SK-N-SH treated with all-trans-retinoic acid at 6 μM for 48 hours (cell line): ENCODE results near the gene GNA12.
A peak's percentile ranks its signal among the peaks of the same experiment; 100 is the strongest.
"Not testable (repeated sequence)": the region's sequence is repeated elsewhere in the genome, so short reads cannot be mapped to it uniquely, and the experiment has no call there.

Experiments used
- ATAC-seq: fragments of 200-7000 bp; cut with Tn5 transposase; 3 replicates; pipeline ENCODE4 v1.9.1; 2020; ENCODE audit warnings: mild to moderate bottlenecking, moderate library complexity
- ARNTL ChIP-seq: fragments of 450-650 bp; formaldehyde crosslinking; IDR thresholded peaks from 2 replicates; pipeline ENCODE4 v1.5.0; 2020; ENCODE audit warnings: low read depth, mild to moderate bottlenecking, moderate library complexity, borderline replicate concordance
- BACH2 ChIP-seq: fragments of 250-450 bp; sonication (Bioruptor Pico); IDR thresholded peaks from 2 replicates; pipeline ENCODE4 v1.9.0; 2021; ENCODE audit warnings: mild to moderate bottlenecking, borderline replicate concordance
- CSDC2 ChIP-seq: fragments of 250-450 bp; sonication (Bioruptor Pico); IDR thresholded peaks from 2 replicates; pipeline ENCODE4 v1.5.0; 2020; ENCODE audit warnings: mild to moderate bottlenecking, moderate library complexity
- ESRRG ChIP-seq: fragments of 250-450 bp; sonication (Bioruptor Pico); IDR thresholded peaks from 2 replicates; pipeline ENCODE4 v1.6.1; 2021; ENCODE audit warnings: mild to moderate bottlenecking
- GLIS3 ChIP-seq: fragments of 250-450 bp; sonication (Bioruptor Pico); IDR thresholded peaks from 2 replicates; pipeline ENCODE4 v1.5.0; 2020; ENCODE audit warnings: mild to moderate bottlenecking, moderate library complexity
- ISL1 ChIP-seq: fragments of 250-450 bp; sonication (Bioruptor Pico); IDR thresholded peaks from 2 replicates; pipeline ENCODE4 v2.1.2; 2022; ENCODE audit warnings: mild to moderate bottlenecking, moderate library complexity
- OSR1 ChIP-seq: fragments of 250-450 bp; sonication (Bioruptor Pico); IDR thresholded peaks from 2 replicates; pipeline ENCODE4 v1.8.0; 2022; ENCODE audit warnings: moderate library complexity, mild to moderate bottlenecking, inconsistent platforms
- POU6F1 ChIP-seq: fragments of 250-450 bp; sonication (Bioruptor Pico); IDR thresholded peaks from 2 replicates; pipeline ENCODE4 v1.8.0; 2021; ENCODE audit warnings: low read depth, mild to moderate bottlenecking, moderate library complexity, borderline replicate concordance
- RARB ChIP-seq: fragments of 250-450 bp; sonication (Bioruptor Pico); IDR thresholded peaks from 2 replicates; pipeline ENCODE4 v1.8.0; 2021; ENCODE audit warnings: mild to moderate bottlenecking, moderate library complexity
- SNAI2 ChIP-seq: fragments of 250-450 bp; sonication (Bioruptor Pico); IDR thresholded peaks from 2 replicates; pipeline ENCODE4 v1.5.0; 2020; ENCODE audit warnings: mild to moderate bottlenecking, moderate library complexity
- TCF4 ChIP-seq: fragments of 250-450 bp; sonication (Bioruptor Pico); IDR thresholded peaks from 2 replicates; pipeline ENCODE4 v1.8.0; 2021; ENCODE audit warnings: mild to moderate bottlenecking, moderate library complexity, borderline replicate concordance
- TOX ChIP-seq: fragments of 250-450 bp; sonication (Bioruptor Pico); IDR thresholded peaks from 2 replicates; pipeline ENCODE4 v1.8.0; 2021; ENCODE audit warnings: mild to moderate bottlenecking, moderate library complexity, borderline replicate concordance
- ZC3H10 ChIP-seq: fragments of 250-450 bp; sonication (Bioruptor Pico); IDR thresholded peaks from 2 replicates; pipeline ENCODE4 v1.5.1; 2021; ENCODE audit warnings: mild to moderate bottlenecking, moderate library complexity
- ZFP3 ChIP-seq: fragments of 250-450 bp; sonication (Bioruptor Pico); IDR thresholded peaks from 2 replicates; pipeline ENCODE4 v1.5.0; 2020; ENCODE audit warnings: mild to moderate bottlenecking, moderate library complexity
- ZFP30 ChIP-seq: fragments of 450-650 bp; formaldehyde crosslinking; IDR thresholded peaks from 2 replicates; pipeline ENCODE4 v1.5.0; 2022; ENCODE audit warnings: mild to moderate bottlenecking, moderate library complexity
- ZNF565 ChIP-seq: fragments of 450-650 bp; formaldehyde crosslinking; conservative IDR thresholded peaks from 2 replicates; pipeline ENCODE4 v1.5.0; 2020; ENCODE audit warnings: low read depth, mild to moderate bottlenecking, moderate library complexity
- ZNF70 ChIP-seq: fragments of 450-650 bp; formaldehyde crosslinking; IDR thresholded peaks from 2 replicates; pipeline ENCODE4 v1.5.0; 2020; ENCODE audit warnings: mild to moderate bottlenecking, moderate library complexity
- ZNF8 ChIP-seq: fragments of 450-650 bp; formaldehyde crosslinking; IDR thresholded peaks from 2 replicates; pipeline ENCODE4 v1.5.0; 2020; ENCODE audit warnings: mild to moderate bottlenecking, moderate library complexity
- TF ChIP-seq, protein P1 (sequence below): fragments of 250-450 bp; sonication (Bioruptor Pico); IDR thresholded peaks from 2 replicates; pipeline ENCODE4 v1.5.0; 2020; ENCODE audit warnings: mild to moderate bottlenecking, moderate library complexity
- TF ChIP-seq, protein P2 (sequence below): fragments of 250-450 bp; sonication (Bioruptor Pico); IDR thresholded peaks from 2 replicates; pipeline ENCODE4 v1.5.1; 2020; ENCODE audit warnings: low read depth, mild to moderate bottlenecking, moderate library complexity
- TF ChIP-seq, protein P3 (sequence below): fragments of 250-450 bp; sonication (Bioruptor Pico); IDR thresholded peaks from 2 replicates; pipeline ENCODE4 v1.8.0; 2020; ENCODE audit warnings: mild to moderate bottlenecking, moderate library complexity, borderline replicate concordance

The GNA12 gene

GRCh38 chr7:2753148-2753547 is 91.0 kb downstream of the GNA12 start:
- no peak for ATAC-seq
- TF ChIP-seq ZFP3: no peak
- no peak for TF ChIP-seq ZFP30 (CRISPR knock-in tag)
- no peak for TF ChIP-seq RARB (CRISPR knock-in tag)
- no peak for TF ChIP-seq ZC3H10 (CRISPR knock-in tag)
- TF ChIP-seq ESRRG (CRISPR knock-in tag): no peak
- TF ChIP-seq ZNF70 (CRISPR knock-in tag): no peak
- no peak for TF ChIP-seq POU6F1 (CRISPR knock-in tag)
- no peak for TF ChIP-seq CSDC2 (CRISPR knock-in tag)
- no peak for TF ChIP-seq SNAI2
- no peak for TF ChIP-seq ISL1 (CRISPR knock-in tag)
- TF ChIP-seq, protein P1, sequence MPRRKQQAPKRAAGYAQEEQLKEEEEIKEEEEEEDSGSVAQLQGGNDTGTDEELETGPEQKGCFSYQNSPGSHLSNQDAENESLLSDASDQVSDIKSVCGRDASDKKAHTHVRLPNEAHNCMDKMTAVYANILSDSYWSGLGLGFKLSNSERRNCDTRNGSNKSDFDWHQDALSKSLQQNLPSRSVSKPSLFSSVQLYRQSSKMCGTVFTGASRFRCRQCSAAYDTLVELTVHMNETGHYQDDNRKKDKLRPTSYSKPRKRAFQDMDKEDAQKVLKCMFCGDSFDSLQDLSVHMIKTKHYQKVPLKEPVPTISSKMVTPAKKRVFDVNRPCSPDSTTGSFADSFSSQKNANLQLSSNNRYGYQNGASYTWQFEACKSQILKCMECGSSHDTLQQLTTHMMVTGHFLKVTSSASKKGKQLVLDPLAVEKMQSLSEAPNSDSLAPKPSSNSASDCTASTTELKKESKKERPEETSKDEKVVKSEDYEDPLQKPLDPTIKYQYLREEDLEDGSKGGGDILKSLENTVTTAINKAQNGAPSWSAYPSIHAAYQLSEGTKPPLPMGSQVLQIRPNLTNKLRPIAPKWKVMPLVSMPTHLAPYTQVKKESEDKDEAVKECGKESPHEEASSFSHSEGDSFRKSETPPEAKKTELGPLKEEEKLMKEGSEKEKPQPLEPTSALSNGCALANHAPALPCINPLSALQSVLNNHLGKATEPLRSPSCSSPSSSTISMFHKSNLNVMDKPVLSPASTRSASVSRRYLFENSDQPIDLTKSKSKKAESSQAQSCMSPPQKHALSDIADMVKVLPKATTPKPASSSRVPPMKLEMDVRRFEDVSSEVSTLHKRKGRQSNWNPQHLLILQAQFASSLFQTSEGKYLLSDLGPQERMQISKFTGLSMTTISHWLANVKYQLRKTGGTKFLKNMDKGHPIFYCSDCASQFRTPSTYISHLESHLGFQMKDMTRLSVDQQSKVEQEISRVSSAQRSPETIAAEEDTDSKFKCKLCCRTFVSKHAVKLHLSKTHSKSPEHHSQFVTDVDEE: no peak
- no peak for TF ChIP-seq ARNTL (CRISPR knock-in tag)
- TF ChIP-seq, protein P2, sequence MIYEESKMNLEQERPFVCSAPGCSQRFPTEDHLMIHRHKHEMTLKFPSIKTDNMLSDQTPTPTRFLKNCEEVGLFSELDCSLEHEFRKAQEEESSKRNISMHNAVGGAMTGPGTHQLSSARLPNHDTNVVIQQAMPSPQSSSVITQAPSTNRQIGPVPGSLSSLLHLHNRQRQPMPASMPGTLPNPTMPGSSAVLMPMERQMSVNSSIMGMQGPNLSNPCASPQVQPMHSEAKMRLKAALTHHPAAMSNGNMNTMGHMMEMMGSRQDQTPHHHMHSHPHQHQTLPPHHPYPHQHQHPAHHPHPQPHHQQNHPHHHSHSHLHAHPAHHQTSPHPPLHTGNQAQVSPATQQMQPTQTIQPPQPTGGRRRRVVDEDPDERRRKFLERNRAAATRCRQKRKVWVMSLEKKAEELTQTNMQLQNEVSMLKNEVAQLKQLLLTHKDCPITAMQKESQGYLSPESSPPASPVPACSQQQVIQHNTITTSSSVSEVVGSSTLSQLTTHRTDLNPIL (CRISPR knock-in tag): no peak
- no peak for TF ChIP-seq ZNF565 (CRISPR knock-in tag)
- no peak for TF ChIP-seq GLIS3 (CRISPR knock-in tag)
- TF ChIP-seq TCF4: no peak
- TF ChIP-seq ZNF8 (CRISPR knock-in tag): no peak
- no peak for TF ChIP-seq BACH2 (CRISPR knock-in tag)
- TF ChIP-seq, protein P3, sequence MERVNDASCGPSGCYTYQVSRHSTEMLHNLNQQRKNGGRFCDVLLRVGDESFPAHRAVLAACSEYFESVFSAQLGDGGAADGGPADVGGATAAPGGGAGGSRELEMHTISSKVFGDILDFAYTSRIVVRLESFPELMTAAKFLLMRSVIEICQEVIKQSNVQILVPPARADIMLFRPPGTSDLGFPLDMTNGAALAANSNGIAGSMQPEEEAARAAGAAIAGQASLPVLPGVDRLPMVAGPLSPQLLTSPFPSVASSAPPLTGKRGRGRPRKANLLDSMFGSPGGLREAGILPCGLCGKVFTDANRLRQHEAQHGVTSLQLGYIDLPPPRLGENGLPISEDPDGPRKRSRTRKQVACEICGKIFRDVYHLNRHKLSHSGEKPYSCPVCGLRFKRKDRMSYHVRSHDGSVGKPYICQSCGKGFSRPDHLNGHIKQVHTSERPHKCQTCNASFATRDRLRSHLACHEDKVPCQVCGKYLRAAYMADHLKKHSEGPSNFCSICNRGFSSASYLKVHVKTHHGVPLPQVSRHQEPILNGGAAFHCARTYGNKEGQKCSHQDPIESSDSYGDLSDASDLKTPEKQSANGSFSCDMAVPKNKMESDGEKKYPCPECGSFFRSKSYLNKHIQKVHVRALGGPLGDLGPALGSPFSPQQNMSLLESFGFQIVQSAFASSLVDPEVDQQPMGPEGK (CRISPR knock-in tag): no peak

- ATAC-seq: no peak
- TF ChIP-seq GLIS3 (CRISPR knock-in tag): no peak
- no peak for TF ChIP-seq ISL1 (CRISPR knock-in tag)
- TF ChIP-seq ESRRG (CRISPR knock-in tag): no peak
- no peak for TF ChIP-seq TCF4
- no peak for TF ChIP-seq OSR1 (CRISPR knock-in tag)
- no peak for TF ChIP-seq TOX
Observed at GRCh38 chr7:2751086-2751485, 93.0 kb downstream of the GNA12 start.

- ATAC-seq: peak; percentile 82
- TF ChIP-seq TOX: no peak
- no peak for TF ChIP-seq GLIS3 (CRISPR knock-in tag)
- TF ChIP-seq ZNF565 (CRISPR knock-in tag): no peak
- no peak for TF ChIP-seq ZFP30 (CRISPR knock-in tag)
- TF ChIP-seq ZNF70 (CRISPR knock-in tag): no peak
- no peak for TF ChIP-seq BACH2 (CRISPR knock-in tag)
- TF ChIP-seq ZNF8 (CRISPR knock-in tag): no peak
- TF ChIP-seq RARB (CRISPR knock-in tag): no peak
- TF ChIP-seq, protein P1: no peak
- TF ChIP-seq, protein P2 (CRISPR knock-in tag): no peak
- TF ChIP-seq OSR1 (CRISPR knock-in tag): no peak
- no peak for TF ChIP-seq ESRRG (CRISPR knock-in tag)
- TF ChIP-seq ZFP3: no peak
- TF ChIP-seq, protein P3 (CRISPR knock-in tag): no peak
- TF ChIP-seq CSDC2 (CRISPR knock-in tag): no peak
- TF ChIP-seq, all 23 proteins: peak for 0
Observed at GRCh38 chr7:2750004-2750407, 94.1 kb downstream of the GNA12 start.

DNA sequence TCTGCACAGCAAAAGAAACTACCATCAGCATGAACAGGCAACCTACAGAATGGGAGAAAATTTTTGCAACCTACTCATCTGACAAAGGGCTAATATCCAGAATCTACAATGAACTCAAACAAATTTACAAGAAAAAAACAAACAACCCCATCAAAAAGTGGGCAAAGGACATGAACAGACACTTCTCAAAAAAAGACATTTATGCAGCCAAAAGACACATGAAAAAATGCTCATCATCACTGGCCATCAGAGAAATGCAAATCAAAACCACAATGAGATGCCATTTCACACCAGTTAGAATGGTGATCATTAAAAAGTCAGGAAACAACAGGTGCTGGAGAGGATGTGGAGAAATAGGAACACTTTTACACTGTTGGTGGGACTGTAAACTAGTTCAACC is 95.4 kb downstream of the GNA12 start:
- ATAC-seq: not testable (repeated sequence)
